ENCODE measurements around the gene UBQLN4. TPM values are rescaled to one million over a fixed set of nuclear protein-coding genes. Genes with fewer than 3 reads are reported as not detected.

The UBQLN4 gene
- total and polyA plus RNA-seq, 2 donors (not counting 3 experiments of a cell fraction or from before 2014, with no cell fraction given) = 50.5 to 50.8 TPM

DNA sequence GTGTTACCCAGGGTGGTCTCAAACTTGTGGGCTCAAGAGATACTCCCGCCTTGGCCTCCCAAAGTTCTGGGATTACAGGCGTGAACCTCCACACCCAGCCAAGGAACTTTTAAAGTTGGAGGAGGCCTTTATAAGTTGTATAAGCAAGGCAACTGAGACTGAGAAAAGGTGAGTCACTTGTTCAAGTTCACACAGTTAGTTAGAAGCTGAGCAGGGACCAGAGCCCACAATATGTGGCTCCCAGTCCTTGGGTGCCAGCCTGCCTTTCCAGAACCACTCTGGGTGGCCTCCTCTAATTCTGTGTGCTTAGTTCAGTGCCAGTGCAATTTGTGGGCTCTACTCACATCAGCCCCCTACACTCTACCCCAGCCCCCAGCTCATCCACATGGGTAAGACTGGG is 11.0 kb upstream of the UBQLN4 start:
- no peak overlapping the region for H3K27ac ChIP-seq (ENCODE audit: insufficient read depth, low read depth, low read length)

More for the DNA sequence above, 11.0 kb upstream of the UBQLN4 start:
- intact Hi-C loops (cut with micrococcal nuclease) = no loop called here
- FAIRE-seq (no peak), DNase-seq (ENCODE audit: low read depth, low spot score) (no peak)
- no peak overlapping the region for H2AFZ ChIP-seq (ENCODE audit: low read depth, low read length)
- TF ChIP-seq GATA2 (IDR thresholded peaks at IDR 0.05; ENCODE audit: insufficient read depth, insufficient read length, low read depth, low read length) (no peak), FOS (IDR thresholded peaks at IDR 0.05; ENCODE audit: borderline replicate concordance, insufficient read depth, low read length) (no peak), JUN (IDR thresholded peaks at IDR 0.05; ENCODE audit: borderline replicate concordance, insufficient read depth, insufficient read length, low read depth) (no peak), EZH2 (IDR thresholded peaks at IDR 0.05; ENCODE audit: borderline replicate concordance, low read depth, low read length, severe bottlenecking) (no peak), POLR2A (IDR thresholded peaks at IDR 0.05; ENCODE audit: low read depth, low read length) (no peak), POLR2AphosphoS5 (IDR thresholded peaks at IDR 0.05; ENCODE audit: insufficient read depth, low read depth, low read length) (no peak), MYC (IDR thresholded peaks at IDR 0.05; ENCODE audit: low read depth, low read length) (no peak)
- TF ChIP-seq, protein P1, sequence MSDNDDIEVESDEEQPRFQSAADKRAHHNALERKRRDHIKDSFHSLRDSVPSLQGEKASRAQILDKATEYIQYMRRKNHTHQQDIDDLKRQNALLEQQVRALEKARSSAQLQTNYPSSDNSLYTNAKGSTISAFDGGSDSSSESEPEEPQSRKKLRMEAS (IDR thresholded peaks at IDR 0.05; ENCODE audit: insufficient read depth, insufficient read length) = no peak
- TF ChIP-seq, protein P2, sequence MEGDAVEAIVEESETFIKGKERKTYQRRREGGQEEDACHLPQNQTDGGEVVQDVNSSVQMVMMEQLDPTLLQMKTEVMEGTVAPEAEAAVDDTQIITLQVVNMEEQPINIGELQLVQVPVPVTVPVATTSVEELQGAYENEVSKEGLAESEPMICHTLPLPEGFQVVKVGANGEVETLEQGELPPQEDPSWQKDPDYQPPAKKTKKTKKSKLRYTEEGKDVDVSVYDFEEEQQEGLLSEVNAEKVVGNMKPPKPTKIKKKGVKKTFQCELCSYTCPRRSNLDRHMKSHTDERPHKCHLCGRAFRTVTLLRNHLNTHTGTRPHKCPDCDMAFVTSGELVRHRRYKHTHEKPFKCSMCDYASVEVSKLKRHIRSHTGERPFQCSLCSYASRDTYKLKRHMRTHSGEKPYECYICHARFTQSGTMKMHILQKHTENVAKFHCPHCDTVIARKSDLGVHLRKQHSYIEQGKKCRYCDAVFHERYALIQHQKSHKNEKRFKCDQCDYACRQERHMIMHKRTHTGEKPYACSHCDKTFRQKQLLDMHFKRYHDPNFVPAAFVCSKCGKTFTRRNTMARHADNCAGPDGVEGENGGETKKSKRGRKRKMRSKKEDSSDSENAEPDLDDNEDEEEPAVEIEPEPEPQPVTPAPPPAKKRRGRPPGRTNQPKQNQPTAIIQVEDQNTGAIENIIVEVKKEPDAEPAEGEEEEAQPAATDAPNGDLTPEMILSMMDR (IDR thresholded peaks at IDR 0.05; ENCODE audit: extremely low read depth in 1 of 2, insufficient read depth in 1 of 2, low read depth in 1 of 2, low read length in 2 of 2) = no peak
- POLR2A ChIA-PET = interaction anchor here (0.5 kb wide), 1 partner anchor 26 kb away, joined by 4 read pairs; no protein-coding TSS in a partner anchor
- H4K20me1 ChIP-seq (replicated peaks; ENCODE audit: control insufficient read depth, extremely low read depth, insufficient read depth, low read length) = no peaks in the 10 kb centered on the region
- H3K27me3 ChIP-seq (ENCODE audit: control insufficient read depth in 2 of 2, insufficient read depth in 2 of 2, low read length in 2 of 2) = no peaks in the 10 kb centered on the region
- no peaks in the 10 kb centered on the region for H3K79me2 ChIP-seq (ENCODE audit: control insufficient read depth, insufficient read depth, low read length)
- no peaks in the 10 kb centered on the region for H3K9me3 ChIP-seq (replicated peaks; ENCODE audit: control insufficient read depth, insufficient read depth, low read length)
- no TSS peak for BruUV-seq (replicated peaks)
- no peak overlapping the region for H3K9ac ChIP-seq (replicated peaks; ENCODE audit: extremely low read depth, insufficient read depth, low read length)
- H3K4me2 ChIP-seq (ENCODE audit: insufficient read depth, low read length) = no peak overlapping the region
- H3K9me1 ChIP-seq (replicated peaks; ENCODE audit: control insufficient read depth, extremely low read depth, insufficient read depth, low read length) = no peaks in the 10 kb centered on the region
- no peaks in the 10 kb centered on the region for H3K36me3 ChIP-seq (ENCODE audit: control insufficient read depth in 2 of 2, extremely low read depth in 1 of 2, insufficient read depth in 2 of 2, low read length in 2 of 2)
- dilution Hi-C loops (cut with MboI; ENCODE audit: extremely low pct_ligation_motif_present, low sequenced_read_pairs) = no loop called here
- CTCF ChIA-PET = interaction anchor here (0.7 to 4.1 kb wide), 4 partner anchors 10 to 126 kb away, joined by 3 to 92 read pairs (median 6); partner anchors contain the start of gene LAMTOR2
- H3K4me1 ChIP-seq (ENCODE audit: control insufficient read depth, extremely low read depth, insufficient read depth, low read length) = peaks cover 3% of the 10 kb centered on the region
- H3K4me3 ChIP-seq (replicated peaks in 1 of 3; ENCODE audit: insufficient read depth in 1 of 3, low read depth in 1 of 3, low read length in 3 of 3) = no peak overlapping the region

All from endothelial cell of umbilical vein (primary cell).